ENCODE measurements around the gene POU3F3.

Gene POU3F3

GRCh38 chr2:104872866-104873688, 19.2 kb downstream of the POU3F3 start:
- DNase-seq (ENCODE audit: low read depth in 2 of 3, low spot score in 1 of 3), result peak in 2 of 3 donors; percentile 22 to 43

- no peak for DNase-seq (ENCODE audit: low read depth in 2 of 3, low spot score in 1 of 3)
Observed at GRCh38 chr2:104873689-104874054, 19.8 kb downstream of the POU3F3 start.

GRCh38 chr2:104874230-104874629, 20.3 kb downstream of the POU3F3 start:
- no peak for DNase-seq (ENCODE audit: low read depth in 2 of 3, low spot score in 1 of 3)

GRCh38 chr2:104875262-104875661, 21.3 kb downstream of the POU3F3 start:
- DNase-seq (ENCODE audit: low read depth in 2 of 3, low spot score in 1 of 3), result no peak

- DNase-seq (ENCODE audit: low read depth in 2 of 3, low spot score in 1 of 3), result no peak
Observed at GRCh38 chr2:104876606-104877570, 23.0 kb downstream of the POU3F3 start.

- no peak for DNase-seq (ENCODE audit: low read depth in 2 of 3, low spot score in 1 of 3)
Observed at GRCh38 chr2:104878863-104879512, 25.1 kb downstream of the POU3F3 start.

GRCh38 chr2:104880076-104880475, 26.2 kb downstream of the POU3F3 start:
- no peak for DNase-seq (ENCODE audit: low read depth in 2 of 3, low spot score in 1 of 3)

GRCh38 chr2:104883357-104883756, 29.4 kb downstream of the POU3F3 start:
- no peak for DNase-seq (ENCODE audit: low read depth in 2 of 3, low spot score in 1 of 3)

GRCh38 chr2:104885119-104885782, 31.3 kb downstream of the POU3F3 start:
- DNase-seq (ENCODE audit: low read depth in 2 of 3, low spot score in 1 of 3), result no peak

GRCh38 chr2:104887676-104888075, 33.8 kb downstream of the POU3F3 start:
- DNase-seq (ENCODE audit: low read depth in 2 of 3, low spot score in 1 of 3), result no peak

GRCh38 chr2:104888489-104889258, 34.8 kb downstream of the POU3F3 start:
- no peak for DNase-seq (ENCODE audit: low read depth in 2 of 3, low spot score in 1 of 3)

GRCh38 chr2:104889291-104889959, 35.5 kb downstream of the POU3F3 start:
- DNase-seq (ENCODE audit: low read depth in 2 of 3, low spot score in 1 of 3), result no peak

GRCh38 chr2:104889960-104890684, 36.2 kb downstream of the POU3F3 start:
- DNase-seq (ENCODE audit: low read depth in 2 of 3, low spot score in 1 of 3), result no peak

GRCh38 chr2:104890685-104891069, 36.8 kb downstream of the POU3F3 start:
- DNase-seq (ENCODE audit: low read depth in 2 of 3, low spot score in 1 of 3), result no peak

GRCh38 chr2:104891145-104891544, 37.2 kb downstream of the POU3F3 start:
- no peak for DNase-seq (ENCODE audit: low read depth in 2 of 3, low spot score in 1 of 3)

- no peak for DNase-seq (ENCODE audit: low read depth in 2 of 3, low spot score in 1 of 3)
Observed at GRCh38 chr2:104896446-104896845, 42.5 kb downstream of the POU3F3 start.

- no peak for DNase-seq (ENCODE audit: low read depth in 2 of 3, low spot score in 1 of 3)
Observed at GRCh38 chr2:104897515-104898184, 43.7 kb downstream of the POU3F3 start.

GRCh38 chr2:104900608-104901007, 46.7 kb downstream of the POU3F3 start:
- no peak for DNase-seq (ENCODE audit: low read depth in 2 of 3, low spot score in 1 of 3)

Measured in stimulated activated CD4-positive, alpha-beta T cell treated with anti-CD3 and anti-CD28 coated beads, Interleukin-12 subunit alpha, Interleukin-12 subunit beta, amount 100 ng/mL, for 48 hours (primary cell).